T-helper 2 cell treated with Interferon-gamma antibody and Interleukin-4, amounts not matched to agents 100 ng/mL and 5 ng/mL, for 36 hours (primary cell): ENCODE results near the gene SSRP1. TPM values are rescaled to one million over a fixed set of nuclear protein-coding genes. Genes with fewer than 3 reads are reported as not detected.
"Not testable (repeated sequence)": the region's sequence is repeated elsewhere in the genome, so short reads cannot be mapped to it uniquely, and the experiment has no call there.

Experiments used
- intact Hi-C: fragments of 100-400 bp; cut with micrococcal nuclease; formaldehyde crosslinking; loops from one replicate; pipeline ENCODE4 v1.15.1; 2023
- total RNA-seq: library from RNA; stranded (reverse); gene quantifications from 2 replicates; pipeline ENCODE4 v1.2.3, GENCODE V29; 2022

SSRP1 gene, protein sequence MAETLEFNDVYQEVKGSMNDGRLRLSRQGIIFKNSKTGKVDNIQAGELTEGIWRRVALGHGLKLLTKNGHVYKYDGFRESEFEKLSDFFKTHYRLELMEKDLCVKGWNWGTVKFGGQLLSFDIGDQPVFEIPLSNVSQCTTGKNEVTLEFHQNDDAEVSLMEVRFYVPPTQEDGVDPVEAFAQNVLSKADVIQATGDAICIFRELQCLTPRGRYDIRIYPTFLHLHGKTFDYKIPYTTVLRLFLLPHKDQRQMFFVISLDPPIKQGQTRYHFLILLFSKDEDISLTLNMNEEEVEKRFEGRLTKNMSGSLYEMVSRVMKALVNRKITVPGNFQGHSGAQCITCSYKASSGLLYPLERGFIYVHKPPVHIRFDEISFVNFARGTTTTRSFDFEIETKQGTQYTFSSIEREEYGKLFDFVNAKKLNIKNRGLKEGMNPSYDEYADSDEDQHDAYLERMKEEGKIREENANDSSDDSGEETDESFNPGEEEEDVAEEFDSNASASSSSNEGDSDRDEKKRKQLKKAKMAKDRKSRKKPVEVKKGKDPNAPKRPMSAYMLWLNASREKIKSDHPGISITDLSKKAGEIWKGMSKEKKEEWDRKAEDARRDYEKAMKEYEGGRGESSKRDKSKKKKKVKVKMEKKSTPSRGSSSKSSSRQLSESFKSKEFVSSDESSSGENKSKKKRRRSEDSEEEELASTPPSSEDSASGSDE
- total RNA-seq, result 180 TPM in 2 replicates

DNA sequence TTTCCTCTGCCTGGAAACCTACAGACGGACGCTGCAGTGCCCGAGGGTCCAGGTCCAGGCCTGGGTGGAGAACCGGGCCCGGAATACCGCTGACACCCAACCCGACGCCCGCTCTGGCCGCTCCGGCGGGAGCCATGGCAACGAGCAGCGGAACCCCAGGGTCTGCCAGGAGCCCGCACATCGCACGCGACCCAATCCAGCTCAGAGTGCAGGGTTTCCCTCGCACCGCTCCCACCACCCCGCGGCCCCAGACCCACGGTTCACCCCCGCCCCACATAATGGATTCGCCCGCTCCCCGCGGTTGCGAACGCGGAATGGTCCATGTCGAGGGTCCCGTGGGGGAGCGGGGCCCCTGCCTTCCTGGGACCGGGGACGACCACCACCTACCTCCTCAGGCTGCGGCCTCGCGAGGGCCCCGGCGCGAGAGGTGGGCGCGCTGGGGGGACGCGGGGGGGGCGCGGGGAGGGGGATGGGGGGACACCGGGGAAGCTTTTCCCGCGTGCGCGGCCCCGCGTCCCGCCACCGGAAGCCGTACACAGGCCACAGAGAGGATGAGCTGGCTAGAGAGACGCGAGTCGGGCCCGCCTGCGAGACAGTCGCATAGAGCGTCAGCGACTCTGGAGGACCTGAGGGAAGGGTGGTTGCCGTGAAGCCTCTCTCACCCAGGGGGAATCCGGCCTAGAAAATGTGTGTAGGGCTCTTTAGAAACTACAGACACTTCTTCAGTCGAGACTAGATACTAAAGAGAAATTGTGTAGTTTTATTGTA is at the start of gene SSRP1:
Gene SSRP1 (minus strand): TSS at position 550 of the 768 bp plus-strand sequence. CDS start 771 bp downstream, outside the sequence.
- intact Hi-C loops, result loop anchor here (1.0 to 5.0 kb wide), 7 partner anchors 10 to 457 kb away; partner anchors contain the start of genes MED19, SELENOH, TIMM10 and TMX2

DNA sequence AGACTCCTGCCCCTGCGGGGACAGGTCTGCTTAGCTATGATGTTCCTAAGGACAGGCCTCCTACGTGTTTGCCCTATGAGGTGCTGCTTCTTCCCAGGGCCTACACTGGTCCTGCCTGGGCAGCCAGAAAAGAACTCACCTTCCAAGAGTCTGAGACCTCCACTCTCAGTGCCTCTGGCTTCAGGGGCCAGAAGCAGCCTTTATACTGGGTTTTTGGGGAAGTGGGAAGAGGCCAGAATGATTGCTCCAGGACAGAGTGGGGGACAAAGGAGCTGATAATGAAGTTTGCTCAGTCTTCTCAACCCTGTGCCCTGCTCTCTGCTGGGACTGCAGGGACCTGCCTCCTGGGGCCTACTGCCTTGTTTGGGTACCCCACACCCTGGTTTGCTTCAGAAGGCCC is 45.3 kb upstream of the SSRP1 start, which contains the start of gene PRG3:
Gene PRG3 (minus strand): TSS at position 176 of the 400 bp plus-strand sequence. CDS start 442 bp downstream, outside the sequence.
- intact Hi-C loops, result no loop called here

DNA sequence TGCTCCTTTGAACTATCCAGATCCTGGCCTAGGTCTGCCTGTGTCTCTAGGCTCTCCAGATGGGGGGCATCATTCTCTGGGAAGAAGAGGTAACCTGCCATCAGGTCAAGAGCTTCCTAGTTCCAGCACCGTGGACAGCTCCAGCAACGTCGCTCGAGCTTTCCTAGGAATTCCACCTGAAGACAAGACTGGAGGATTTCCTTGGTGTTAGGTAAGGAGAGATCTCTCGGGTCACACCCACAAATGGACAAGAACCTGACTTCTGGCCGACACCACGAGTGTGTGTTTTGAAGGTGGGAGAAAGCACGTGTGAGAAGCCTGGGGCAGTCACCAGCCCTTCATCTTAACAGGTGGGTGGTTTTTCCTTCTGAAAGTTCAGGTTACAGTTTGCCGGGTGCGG is 44.0 kb upstream of the SSRP1 start:
- intact Hi-C loops, result no loop called here

DNA sequence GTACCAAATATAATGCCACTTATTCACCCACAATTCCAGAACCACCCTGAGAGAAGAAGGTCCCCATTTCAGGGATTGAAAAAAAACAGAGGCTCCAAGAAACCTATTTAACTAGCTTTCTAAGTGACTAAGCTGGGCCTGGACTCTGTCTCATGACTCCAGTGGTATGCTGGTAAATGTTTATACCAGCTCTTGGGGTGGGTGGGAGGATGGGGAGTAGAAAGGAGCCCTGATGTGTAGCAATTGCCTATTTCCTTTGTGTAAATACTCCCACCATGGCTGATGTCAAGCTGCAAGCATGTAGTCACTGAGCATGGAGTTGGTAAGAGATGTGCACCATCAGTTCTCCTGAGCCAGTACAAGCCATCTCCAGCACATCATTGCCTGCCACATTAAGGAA is 42.5 kb upstream of the SSRP1 start:
- intact Hi-C loops, result no loop called here

DNA sequence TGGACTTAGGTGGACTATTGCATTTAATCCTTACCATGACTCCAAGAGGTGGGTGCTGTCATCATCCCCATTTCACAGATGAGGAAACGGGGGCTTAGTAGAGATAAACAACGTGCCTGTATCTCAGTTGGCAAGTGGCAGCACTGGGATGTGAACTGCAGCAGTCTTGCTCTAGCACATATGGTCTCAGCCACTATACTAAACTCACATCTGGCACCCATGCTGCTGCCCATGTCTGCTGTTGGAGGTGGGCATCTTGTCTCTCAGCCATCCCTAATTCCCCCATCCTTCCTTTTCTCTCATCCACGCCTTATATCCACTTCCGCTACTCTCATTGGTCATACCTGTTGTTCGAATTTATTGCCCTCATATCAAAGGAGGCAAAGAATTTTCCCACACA is 41.4 kb upstream of the SSRP1 start:
- intact Hi-C loops, result no loop called here

DNA sequence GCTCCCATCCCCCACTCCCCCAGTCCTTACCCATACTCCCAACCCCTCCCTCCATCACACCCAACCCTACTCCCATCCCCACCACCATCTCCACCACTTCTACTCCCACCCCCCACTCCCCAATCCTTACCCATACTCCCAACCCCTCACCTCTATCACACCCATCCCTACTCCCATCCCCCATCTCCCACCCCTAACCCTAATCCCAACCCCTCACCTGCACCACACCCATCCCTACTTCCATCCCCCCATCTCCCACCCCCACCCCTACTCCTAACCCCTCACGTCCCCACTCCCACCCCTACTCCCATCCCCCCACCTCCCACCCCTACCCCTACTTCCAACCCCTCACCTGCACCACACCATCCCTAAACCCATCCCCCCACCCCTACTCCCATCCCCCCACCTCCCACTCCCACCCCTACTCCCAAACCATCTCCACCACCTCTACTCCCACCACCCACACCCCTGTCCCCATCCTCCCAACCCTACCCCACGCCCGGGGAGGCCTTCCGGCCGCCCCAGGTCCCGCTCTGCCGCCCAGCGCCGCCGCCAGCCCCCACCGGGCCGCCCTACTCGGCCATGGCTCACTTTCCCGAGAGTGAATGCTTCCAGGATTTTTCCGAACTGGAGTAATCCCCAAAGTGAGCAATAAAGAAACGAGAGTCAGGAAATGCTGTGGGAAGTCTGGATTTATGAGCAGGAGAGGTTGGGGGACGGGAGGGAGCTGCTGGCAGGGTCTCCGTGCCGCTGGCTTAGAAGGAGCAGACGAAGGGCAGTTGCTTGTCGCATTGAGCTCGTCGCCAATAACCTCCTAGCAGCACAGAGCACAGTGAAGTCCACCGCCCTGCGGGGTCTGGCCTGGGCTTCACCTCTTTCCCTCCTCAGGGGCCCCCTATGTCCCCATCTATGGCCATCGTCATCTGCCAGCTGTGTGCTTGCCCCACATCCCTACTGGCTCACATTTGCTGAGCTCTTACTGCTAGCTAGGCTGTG is 40.7 kb upstream of the SSRP1 start:
- intact Hi-C loops, result no loop called here

DNA sequence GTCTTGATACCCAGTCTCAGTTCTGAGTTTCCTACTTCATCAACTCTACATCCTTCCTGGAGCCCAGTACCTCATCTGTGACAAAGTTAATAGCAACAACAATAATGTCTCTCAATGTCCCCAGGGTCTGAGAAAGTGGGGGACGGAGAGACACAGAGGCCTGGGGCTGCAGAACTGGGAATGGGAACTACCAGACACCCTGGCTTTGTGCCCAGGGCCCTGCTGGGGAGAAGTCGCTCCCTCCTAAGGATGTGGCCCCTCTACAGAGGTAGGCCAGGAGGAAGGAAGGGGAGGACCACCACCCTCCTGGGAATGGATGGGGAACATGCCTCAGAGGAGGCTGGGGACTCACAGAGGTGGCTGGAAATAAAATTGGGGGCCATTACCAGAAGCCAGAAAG is 39.8 kb upstream of the SSRP1 start:
- intact Hi-C loops, result no loop called here

DNA sequence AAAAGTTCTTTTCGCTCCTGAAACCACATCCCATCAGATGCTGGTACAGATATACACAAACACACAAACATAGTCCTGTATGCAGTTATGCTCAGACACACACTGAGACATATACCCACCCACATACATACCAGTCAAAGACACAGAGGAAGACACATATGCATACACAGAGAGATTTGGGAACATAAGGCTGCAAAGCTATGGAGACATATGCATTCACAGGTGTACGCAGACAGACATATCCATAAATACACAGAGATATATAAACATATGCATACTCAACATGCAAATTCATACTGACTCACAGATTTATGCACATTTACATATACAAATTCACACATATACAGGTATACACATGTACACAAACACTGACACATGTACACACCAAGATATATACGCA is 39.3 kb upstream of the SSRP1 start:
- intact Hi-C loops, result no loop called here

DNA sequence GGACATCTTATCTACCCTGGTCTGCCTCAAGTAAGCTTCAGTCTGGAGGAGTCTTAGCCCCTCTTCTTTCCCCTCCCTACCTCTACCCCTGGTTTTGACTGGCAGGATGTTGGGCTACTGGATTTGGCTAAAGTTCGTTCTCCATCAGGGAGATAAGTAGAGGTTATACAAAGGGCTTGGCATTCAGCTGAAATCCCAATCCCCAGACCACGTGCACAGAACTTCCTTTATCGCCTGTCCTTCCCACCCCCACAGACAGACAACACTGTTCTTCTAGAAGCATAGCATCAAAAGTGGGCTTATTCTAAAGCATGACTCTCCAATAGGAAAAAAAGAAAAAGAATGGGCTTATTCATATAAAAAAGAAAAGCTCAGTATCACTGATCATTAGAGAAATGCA is 37.5 kb upstream of the SSRP1 start:
- intact Hi-C loops, result no loop called here

DNA sequence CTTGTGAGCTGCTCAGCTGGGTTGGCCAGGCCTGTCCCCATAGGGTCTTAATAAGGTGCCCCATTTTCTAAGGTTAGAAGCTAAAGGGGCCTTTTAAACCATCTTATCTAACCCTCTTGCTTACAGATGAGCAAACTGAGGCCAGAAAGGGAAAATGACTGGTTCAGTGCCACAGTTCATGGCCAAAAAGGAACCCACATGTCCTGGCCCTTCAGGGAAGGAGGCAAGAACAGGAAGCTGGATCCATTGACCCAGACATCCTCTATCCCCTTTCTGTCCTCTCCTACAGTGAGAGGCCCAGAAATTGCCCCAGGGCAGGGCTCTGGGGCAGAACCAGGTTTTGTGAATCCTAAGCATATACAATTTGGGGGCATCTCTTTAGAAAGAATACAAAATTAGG is 35.2 kb upstream of the SSRP1 start:
- intact Hi-C loops, result no loop called here

DNA sequence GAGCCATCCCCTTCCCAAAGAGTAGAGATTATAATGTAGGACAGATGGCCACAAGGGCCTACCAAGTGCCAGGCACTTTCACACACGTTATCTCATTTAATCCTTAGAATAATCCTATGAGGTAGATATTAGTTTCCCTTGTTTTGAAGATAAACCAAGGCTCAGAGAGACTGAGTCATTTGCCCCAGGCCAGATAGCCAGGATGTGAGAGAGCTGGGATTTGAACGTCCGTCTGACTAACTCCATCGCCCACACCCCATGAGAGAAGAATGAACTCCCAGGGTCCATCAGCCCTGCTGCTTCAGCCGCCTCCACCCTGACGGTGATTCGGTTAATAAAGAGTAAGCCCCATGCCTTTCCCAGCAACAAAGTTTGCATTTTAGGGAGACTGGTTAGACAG is 34.6 kb upstream of the SSRP1 start:
- intact Hi-C loops, result no loop called here

DNA sequence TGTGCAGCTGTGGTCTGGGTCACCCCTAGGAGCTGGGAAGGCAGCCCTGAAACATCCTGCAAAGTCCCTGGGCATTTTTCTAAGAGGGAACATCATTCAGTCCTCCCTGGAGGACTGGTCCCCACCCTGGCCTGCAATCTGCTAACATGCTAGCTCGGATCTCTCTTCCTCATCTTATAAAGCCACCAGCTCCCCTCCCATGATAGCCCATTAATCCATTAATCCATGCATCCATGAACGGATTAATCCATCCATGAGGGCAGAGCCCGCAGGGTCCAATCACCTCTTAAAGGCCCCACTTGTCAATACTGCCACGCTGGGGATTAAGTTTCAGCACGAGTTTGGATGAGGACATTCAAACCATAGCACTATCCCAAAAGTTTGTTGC is 33.1 kb upstream of the SSRP1 start:
- intact Hi-C loops, result no loop called here

DNA sequence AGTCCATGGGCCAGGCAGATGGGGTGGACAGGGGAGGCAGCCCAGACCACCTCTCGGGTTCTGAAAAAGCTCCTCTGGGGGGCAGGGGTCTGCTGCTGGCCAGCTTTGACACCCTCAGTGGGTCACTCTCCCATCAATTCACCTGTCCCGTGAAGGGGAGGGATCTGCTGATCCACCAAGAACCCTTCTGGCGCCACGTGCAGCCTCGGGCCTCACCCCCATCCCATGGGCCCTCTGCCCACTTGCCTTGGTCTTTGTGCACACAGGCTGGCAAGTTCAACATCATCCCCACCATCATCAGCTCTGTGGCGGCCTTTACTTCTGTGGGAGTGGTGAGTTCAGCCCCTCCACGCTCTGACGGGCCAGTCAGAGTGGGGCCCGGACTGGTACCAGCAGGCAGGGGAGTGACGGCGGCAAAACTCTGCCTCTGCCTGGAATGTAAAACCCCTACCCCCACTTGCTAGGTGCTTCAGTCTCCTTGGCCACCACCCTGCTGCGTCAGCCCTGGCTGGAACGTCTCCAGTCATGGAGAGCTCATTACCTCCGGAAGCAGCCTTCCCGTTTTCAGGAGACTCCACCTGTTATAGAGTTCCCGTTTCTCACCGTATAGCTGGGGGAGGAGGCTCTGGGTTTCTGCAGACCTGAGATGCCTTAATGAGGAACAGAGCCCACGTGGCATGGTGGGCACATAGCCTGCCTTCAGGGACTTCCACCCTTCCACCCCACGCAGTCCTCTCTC is 32.6 kb upstream of the SSRP1 start:
- intact Hi-C loops, result no loop called here

DNA sequence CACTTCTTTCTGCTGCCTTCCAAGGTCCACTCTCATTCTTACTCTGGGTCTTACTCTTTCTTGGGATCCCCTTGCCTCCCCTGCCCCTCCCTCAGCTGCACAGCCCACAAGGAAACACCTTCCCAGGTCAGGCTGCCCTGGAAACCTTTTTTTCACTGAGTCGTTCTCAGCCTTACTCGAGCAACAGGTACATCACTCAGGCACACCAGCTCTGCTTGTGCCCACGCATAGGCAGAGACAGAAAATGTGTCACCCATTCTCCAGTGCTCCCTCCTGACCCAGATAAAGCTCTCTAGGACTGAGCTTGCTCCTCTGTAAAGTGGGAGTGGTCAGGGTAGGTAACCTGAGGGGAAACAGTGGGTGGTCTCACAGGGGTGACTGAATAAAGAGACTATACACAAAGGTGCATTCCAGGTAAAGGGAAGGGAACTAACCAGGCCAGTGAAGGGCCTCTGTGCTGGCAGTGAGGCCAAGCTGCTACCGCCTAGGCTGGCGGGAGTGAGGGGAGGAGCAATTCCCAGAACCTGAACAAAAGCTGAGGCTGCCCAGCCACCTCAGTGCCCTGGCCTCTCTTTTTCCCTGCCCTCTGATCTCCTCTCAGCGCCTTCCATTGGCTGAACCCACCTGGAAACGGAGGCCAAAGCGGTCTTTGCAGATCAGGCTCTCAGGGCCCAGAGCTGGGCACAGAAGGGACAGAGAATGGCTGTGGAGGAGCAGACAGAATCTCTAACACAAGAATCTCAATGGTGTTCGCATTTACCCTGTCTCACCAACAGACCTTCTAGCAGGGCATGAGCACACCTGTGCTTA is 29.4 kb upstream of the SSRP1 start:
- intact Hi-C loops, result no loop called here

DNA sequence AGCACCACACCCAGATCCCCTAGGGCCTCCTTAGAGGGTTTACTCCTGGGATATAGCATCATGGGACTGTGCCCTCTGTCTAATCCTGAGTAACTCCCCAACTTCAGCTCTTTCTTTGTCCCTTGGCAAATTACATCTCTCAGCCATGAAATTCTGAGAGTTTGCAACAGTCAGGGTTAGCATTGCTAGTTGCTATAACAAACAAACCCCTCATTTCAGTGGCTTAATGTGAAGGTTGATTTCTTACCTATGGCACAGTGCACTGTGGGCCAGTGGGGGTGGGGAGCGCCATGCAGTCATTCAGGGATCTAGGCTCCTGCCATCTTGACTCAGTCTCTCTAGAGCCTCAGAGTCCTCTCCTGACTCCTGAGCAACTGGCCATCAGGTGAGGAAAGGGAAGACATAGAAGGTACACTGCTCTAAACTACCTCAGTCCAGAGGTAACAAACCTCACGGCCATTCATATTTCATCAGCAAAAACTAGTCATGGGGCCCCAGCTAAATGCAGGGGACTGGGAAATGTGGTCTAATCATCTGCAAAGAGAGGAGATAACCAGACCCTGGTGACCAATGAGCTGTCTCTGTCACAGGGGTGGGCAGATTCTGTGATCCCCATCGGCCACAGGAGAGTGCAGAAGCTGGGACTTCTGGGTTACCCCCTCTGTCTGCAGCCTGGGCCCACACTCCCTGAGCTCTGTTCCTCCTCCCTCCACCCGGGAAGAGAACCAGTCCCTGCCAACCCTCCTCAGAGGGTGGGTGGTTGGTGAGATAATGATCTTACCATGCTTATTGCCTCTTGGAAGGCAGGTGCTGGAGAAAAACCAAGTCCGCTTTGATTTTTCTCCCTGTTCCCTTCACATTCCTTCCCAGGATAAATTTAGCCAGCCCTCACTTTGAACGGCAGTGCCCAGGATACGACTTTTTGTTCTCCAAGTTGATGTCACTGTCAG is 27.7 kb upstream of the SSRP1 start:
- intact Hi-C loops, result no loop called here

DNA sequence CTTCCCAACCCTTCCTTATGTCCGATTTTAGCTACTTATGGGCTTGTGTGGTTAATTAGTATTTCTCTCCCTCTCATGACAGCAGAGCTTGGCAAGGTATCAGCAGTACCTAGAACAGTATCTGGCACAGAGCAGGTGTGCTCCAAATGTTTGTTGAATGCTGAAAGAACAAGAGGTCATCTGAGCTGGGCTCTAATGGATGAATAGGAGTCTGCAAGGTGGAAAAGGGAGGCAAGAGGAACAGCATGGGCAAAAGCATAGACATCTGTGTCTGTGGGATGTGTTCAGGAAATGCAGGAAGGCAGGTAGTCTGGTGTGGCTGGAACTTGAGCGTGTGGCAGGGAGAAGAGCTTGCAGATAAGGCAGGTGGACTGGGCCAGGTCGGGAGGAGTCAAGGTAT is 26.2 kb upstream of the SSRP1 start:
- intact Hi-C loops, result no loop called here

DNA sequence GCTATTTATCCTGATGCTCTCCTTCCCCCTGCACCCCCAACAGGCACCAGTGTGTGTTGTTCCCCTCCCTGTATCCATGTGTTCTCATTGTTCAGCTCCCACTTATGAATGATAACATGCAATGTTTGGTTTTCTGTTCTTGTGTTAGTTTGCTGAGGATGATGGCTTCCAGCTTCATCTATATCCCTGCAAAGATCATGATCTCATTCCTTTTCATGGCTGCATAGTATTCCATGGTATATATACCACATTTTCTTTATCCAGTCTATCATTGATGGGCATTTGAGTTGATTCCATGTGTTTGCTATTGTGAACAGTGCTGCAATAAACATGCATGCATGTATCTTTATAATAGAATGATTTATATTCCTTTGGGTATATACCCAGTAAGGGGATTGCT is 25.7 kb upstream of the SSRP1 start:
- intact Hi-C loops, result not testable (repeated sequence)

DNA sequence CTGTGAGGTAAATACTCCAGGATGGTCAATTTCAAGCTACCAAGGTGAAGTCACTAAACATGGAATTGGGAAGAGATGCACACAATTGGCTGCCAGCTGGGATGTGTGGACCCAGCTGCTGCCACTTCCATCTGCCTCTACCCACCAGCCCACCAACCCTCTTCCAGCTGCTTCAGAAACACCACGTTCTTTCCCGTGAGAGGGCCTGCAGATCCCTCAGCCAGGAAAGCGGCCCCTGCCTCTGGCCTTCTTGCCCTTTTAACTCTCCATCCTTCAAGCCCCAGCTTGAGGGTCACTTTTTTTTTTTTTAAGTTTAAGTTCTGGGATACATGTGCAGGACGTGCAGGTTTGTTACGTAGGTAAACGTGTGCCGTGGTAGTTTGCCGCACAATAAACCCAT is 25.3 kb upstream of the SSRP1 start:
- intact Hi-C loops, result no loop called here
